DOHH2 (cell line): ENCODE data around the gene SYTL1.
"Not testable (repeated sequence)": the region's sequence is repeated elsewhere in the genome, so short reads cannot be mapped to it uniquely, and the experiment has no call there.

Source experiments
- H3F3A ChIP-seq: fragments of 200-600 bp; sonication (generic), shearing (Covaris generic); 2 replicates; pipeline ENCODE4 v1.6.0; 2016; ENCODE audit warnings: antibody characterized with exemption, mild to moderate bottlenecking; ENCODE audit not compliant: control insufficient read depth, insufficient read depth
- H3K27ac ChIP-seq: fragments of 200-600 bp; sonication (generic); 2 replicates; pipeline ENCODE4 v1.5.1; 2014; ENCODE audit warnings: low read depth, mild to moderate bottlenecking, low read length, moderate library complexity
- H3K27me3 ChIP-seq: fragments of 200-600 bp; sonication (generic); 2 replicates; pipeline ENCODE4 v1.6.1; 2014; ENCODE audit warnings: mild to moderate bottlenecking, low read length, mixed read lengths; ENCODE audit not compliant: control insufficient read depth
- H3K36me3 ChIP-seq: fragments of 200-600 bp; sonication (generic); 2 replicates; pipeline ENCODE4 v1.6.1; 2014; ENCODE audit warnings: mild to moderate bottlenecking, low read length, moderate library complexity, mixed read lengths; ENCODE audit not compliant: control insufficient read depth
- H3K4me1 ChIP-seq: fragments of 200-600 bp; sonication (generic); 2 replicates; pipeline ENCODE4 v1.6.1; 2014; ENCODE audit warnings: mild to moderate bottlenecking, low read length, mixed read lengths; ENCODE audit not compliant: control insufficient read depth
- H3K4me2 ChIP-seq: fragments of 200-600 bp; sonication (generic); 2 replicates; pipeline ENCODE4 v1.6.0; 2014; ENCODE audit warnings: mild to moderate bottlenecking, low read length, moderate library complexity
- H3K4me3 ChIP-seq: fragments of 200-600 bp; sonication (generic); 2 replicates; pipeline ENCODE4 v1.5.1; 2014; ENCODE audit warnings: mild to moderate bottlenecking, low read length, mixed read lengths
- H3K79me2 ChIP-seq: fragments of 200-600 bp; sonication (generic); 2 replicates; pipeline ENCODE4 v1.6.1; 2014; ENCODE audit warnings: mild to moderate bottlenecking, low read length, mixed read lengths; ENCODE audit not compliant: control insufficient read depth
- H3K9me2 ChIP-seq: fragments of 200-600 bp; sonication (generic); replicated peaks from 2 replicates; pipeline ENCODE4 v1.6.1; 2014; ENCODE audit warnings: mild to moderate bottlenecking, low read length, mixed read lengths; ENCODE audit not compliant: control insufficient read depth
- H3K9me3 ChIP-seq: fragments of 200-600 bp; sonication (generic); 2 replicates; pipeline ENCODE4 v1.6.1; 2014; ENCODE audit warnings: antibody characterized with exemption, low read length, mixed read lengths; ENCODE audit not compliant: control insufficient read depth, insufficient read depth
- H4K20me1 ChIP-seq: fragments of 200-600 bp; sonication (generic); 2 replicates; pipeline ENCODE4 v1.6.0; 2014; ENCODE audit warnings: low read depth, mild to moderate bottlenecking, antibody characterized with exemption, low read length, moderate library complexity; ENCODE audit not compliant: control insufficient read depth, insufficient read depth
- CTCF ChIP-seq: fragments of 200-600 bp; sonication (generic); IDR thresholded peaks from one replicate; pipeline ENCODE4 v1.5.1; 2014; ENCODE audit warnings: antibody characterized with exemption, mild to moderate bottlenecking, low read depth, low read length; ENCODE audit not compliant: poor library complexity, severe bottlenecking
- EZH2phosphoT487 ChIP-seq: fragments of 200-600 bp; sonication (generic); IDR thresholded peaks from 2 replicates; pipeline ENCODE4 v1.6.1; 2017; ENCODE audit warnings: borderline replicate concordance, mild to moderate bottlenecking, antibody characterized with exemption, low read length, moderate library complexity, mixed read lengths

Gene SYTL1

GRCh38 chr1:27381969-27382762 lies 40.3 kb downstream of the SYTL1 start:
- TF ChIP-seq EZH2phosphoT487 (no peak), CTCF (no peak)
- no peaks in the 10 kb centered on the region for H4K20me1 ChIP-seq
- H3F3A ChIP-seq = no peaks in the 10 kb centered on the region; the same call in 1 of the 2 replicates
- no peaks in the 10 kb centered on the region for H3K36me3 ChIP-seq
- no peaks in the 10 kb centered on the region for H3K9me3 ChIP-seq
- H3K9me2 ChIP-seq = no peaks in the 10 kb centered on the region
- H3K4me2 ChIP-seq = no peak overlapping the region
- no peak overlapping the region for H3K27ac ChIP-seq
- H3K4me3 ChIP-seq = no peak overlapping the region
- H3K79me2 ChIP-seq = no peaks in the 10 kb centered on the region
- no peaks in the 10 kb centered on the region for H3K4me1 ChIP-seq
- H3K27me3 ChIP-seq = peaks cover 19% of the 10 kb centered on the region

DNA sequence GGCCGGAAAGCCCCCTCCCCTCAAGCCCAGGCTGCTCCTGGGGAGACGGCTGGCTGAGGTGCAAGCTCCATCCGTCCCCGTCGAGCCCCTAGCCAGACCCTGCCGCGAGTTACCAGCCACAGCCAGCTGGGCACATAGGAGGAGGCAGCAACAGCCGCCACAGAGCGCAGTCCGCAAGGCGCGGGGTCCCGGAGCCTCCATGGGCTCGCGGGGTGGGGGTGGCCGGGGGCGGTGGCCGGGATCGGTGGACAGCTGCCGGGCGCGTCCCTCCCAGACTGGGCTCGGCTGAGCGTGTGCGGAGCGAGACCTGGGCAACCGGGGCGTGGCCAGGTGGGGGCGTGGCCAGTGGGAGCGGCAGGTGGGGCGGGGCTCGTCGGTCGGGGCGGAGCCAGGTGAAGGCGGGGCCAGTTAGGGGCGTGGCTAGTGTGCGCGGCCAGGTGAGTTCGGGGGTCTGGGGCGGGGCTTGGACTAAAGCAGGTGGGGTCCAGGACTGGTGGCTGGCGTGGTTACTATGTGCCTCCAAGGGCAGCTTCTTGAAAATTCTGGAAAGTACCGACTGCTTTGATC lies 41.3 kb downstream of the SYTL1 start, which contains the start of gene CD164L2:
CD164L2 (minus strand) TSS at position 295 of the 567 bp plus-strand sequence; CDS start at position 201, 94 bp downstream.
- TF ChIP-seq CTCF = no peak
- no peak for TF ChIP-seq EZH2phosphoT487
- H3F3A ChIP-seq = no peaks in the 10 kb centered on the region
- no peaks in the 10 kb centered on the region for H4K20me1 ChIP-seq
- no peaks in the 10 kb centered on the region for H3K4me1 ChIP-seq
- H3K27me3 ChIP-seq = peaks cover 19% of the 10 kb centered on the region
- H3K36me3 ChIP-seq = no peaks in the 10 kb centered on the region
- H3K9me2 ChIP-seq = no peaks in the 10 kb centered on the region
- no peak within 1 kb of the TSS for H3K27ac ChIP-seq
- no peak within 1 kb of the TSS for H3K4me3 ChIP-seq
- no peaks in the 10 kb centered on the region for H3K9me3 ChIP-seq
- no peaks in the 10 kb centered on the region for H3K79me2 ChIP-seq
- no peak within 1 kb of the TSS for H3K4me2 ChIP-seq

GRCh38 chr1:27383661-27384060 lies 41.8 kb downstream of the SYTL1 start:
- Histone ChIP-seq H3K4me2 (no peak overlapping the region), H3K4me3 (no peak overlapping the region), H3K9me2 (no peaks in the 10 kb centered on the region), H3K4me1 (no peaks in the 10 kb centered on the region), H3K27me3 (peaks cover 19% of the 10 kb centered on the region), H4K20me1 (no peaks in the 10 kb centered on the region), H3K79me2 (no peaks in the 10 kb centered on the region), H3K36me3 (no peaks in the 10 kb centered on the region), H3K9me3 (no peaks in the 10 kb centered on the region), H3F3A (no peaks in the 10 kb centered on the region), H3K27ac (no peak overlapping the region)
- TF ChIP-seq CTCF (no peak), EZH2phosphoT487 (no peak)

GRCh38 chr1:27384797-27385196 lies 43.0 kb downstream of the SYTL1 start:
- peaks cover 19% of the 10 kb centered on the region for H3K27me3 ChIP-seq
- not testable (repeated sequence) for H3K4me3 ChIP-seq, H3F3A ChIP-seq, H3K4me1 ChIP-seq, H4K20me1 ChIP-seq, H3K9me3 ChIP-seq, H3K79me2 ChIP-seq, H3K27ac ChIP-seq, H3K4me2 ChIP-seq, H3K36me3 ChIP-seq, H3K9me2 ChIP-seq
